Left lung (tissue), 14 donors: ENCODE measurements around the gene TAOK1. TPM values are rescaled to one million over a fixed set of nuclear protein-coding genes. Genes with fewer than 3 reads are reported as not detected.

ENCODE experiments used
- ATAC-seq: fragments of 200-7000 bp; cut with Tn5 transposase; one replicate; pipeline ENCODE4 v1.9.1; 2020; ENCODE audit warnings: moderate library complexity
- DNase-seq, 4 donors: peaks; one replicate each; pipeline ENCODE4 v3.0.0-alpha.2; 2013 to 2020
- H3K27ac ChIP-seq, 2 donors: fragments of 200-600 bp; sonication (generic) in 1 of 2; one replicate each; pipeline versions ENCODE4 v1.5.0 to v1.8.0; 2020 to 2021
- H3K27me3 ChIP-seq, 2 donors: fragments of 200-600 bp; sonication (generic) in 1 of 2; one replicate each; pipeline versions ENCODE4 v1.5.0 to v1.8.0; 2020 to 2021
- H3K36me3 ChIP-seq, 2 donors: fragments of 200-600 bp; sonication (generic) in 1 of 2; one replicate each; pipeline versions ENCODE4 v1.5.0 to v1.8.0; 2020 to 2021
- H3K4me1 ChIP-seq, 2 donors: fragments of 200-600 bp; one replicate each; pipeline ENCODE4 v1.8.0; 2021
- H3K4me3 ChIP-seq, 2 donors: fragments of 200-600 bp; sonication (generic) in 1 of 2; one replicate each; pipeline versions ENCODE4 v1.5.0 to v1.8.0; 2020 to 2021; ENCODE audit warnings: mild to moderate bottlenecking in 1 of 2
- H3K9me3 ChIP-seq, 2 donors: fragments of 200-600 bp; sonication (generic) in 1 of 2; one replicate each; pipeline versions ENCODE4 v1.5.0 to v1.8.0; 2020 to 2021
- intact Hi-C, 2 donors: fragments of 100-400 bp; cut with DNase I; formaldehyde crosslinking; loops; one replicate each; pipeline versions ENCODE4 v1.11.2 to v1.14.2; 2022
- long read RNA-seq, 12 donors: library from polyadenylated mRNA in 2 of 12; unstranded in 2 of 12; transcript quantifications; one replicate each; pipeline ENCODE4 v2.0.0 and lab custom pipeline, GENCODE V29; 2019 to 2026
- polyA plus RNA-seq, 6 donors: library from polyadenylated mRNA; unstranded; fragments of 120-200 nt; gene quantifications; one replicate each; pipeline ENCODE4 v1.2.1, GENCODE V29; 2013; ENCODE audit not compliant: insufficient read length in 6 of 6
- total RNA-seq, 2 donors: library from RNA; stranded (reverse); fragmentation: NEBNext Ultra II Directional; extraction: Animal tissue kit (Norgen Biotek cat#: 25700); gene quantifications; one replicate each; pipeline ENCODE4 v1.2.1, GENCODE V29; 2021
- TF ChIP-seq, protein P1 (sequence below), 2 donors: fragments of 200-600 bp; sonication (generic) in 1 of 2; IDR thresholded peaks; one replicate each; pipeline versions ENCODE4 v1.5.0 to v1.8.0; 2021; ENCODE audit warnings: antibody characterized with exemption in 2 of 2
- donor health status: DM: no; HTN: yes; CAD: no.
- donor health status: DM: no; HTN: no; CAD: no.

TAOK1 gene
- total RNA-seq (10 to 100 TPM; 58.5 to 66.0 TPM), polyA plus RNA-seq (10 to 100 TPM; 43.4 to 47.8 (median 45.8) TPM)
- long read RNA-seq, donor 1, partial matches to known transcripts, result 7 of 7 reads
- long read RNA-seq, donor 1, other reads (novel, unspliced or antisense), result 0 of 7 reads
- long read RNA-seq, donor 2, result 0 reads
- long read RNA-seq, donor 3, full-length matches to known transcripts, result 1 of 1 reads
- long read RNA-seq, donor 3, partial matches to known transcripts, result 0 of 1 reads
- long read RNA-seq, donor 3, other reads (novel, unspliced or antisense), result 0 of 1 reads
- long read RNA-seq, donor 4, result 0 reads
- long read RNA-seq, donor 5, partial matches to known transcripts, result 0 of 1 reads
- long read RNA-seq, donor 5, other reads (novel, unspliced or antisense), result 0 of 1 reads
- long read RNA-seq, donor 6, result 0 reads
- long read RNA-seq, donor 7, result 0 reads
- long read RNA-seq, donor 8, full-length matches to known transcripts, result 1 of 1 reads
- long read RNA-seq, donor 8, partial matches to known transcripts, result 0 of 1 reads
- long read RNA-seq, donor 8, other reads (novel, unspliced or antisense), result 0 of 1 reads
- long read RNA-seq, donor 9, result 0 reads
- long read RNA-seq, donor 10, partial matches to known transcripts, result 0 of 1 reads
- long read RNA-seq, donor 10, other reads (novel, unspliced or antisense), result 1 of 1 reads
- long read RNA-seq, donor 11, result 0 reads
- long read RNA-seq, donor 12, result 0 reads

DNA sequence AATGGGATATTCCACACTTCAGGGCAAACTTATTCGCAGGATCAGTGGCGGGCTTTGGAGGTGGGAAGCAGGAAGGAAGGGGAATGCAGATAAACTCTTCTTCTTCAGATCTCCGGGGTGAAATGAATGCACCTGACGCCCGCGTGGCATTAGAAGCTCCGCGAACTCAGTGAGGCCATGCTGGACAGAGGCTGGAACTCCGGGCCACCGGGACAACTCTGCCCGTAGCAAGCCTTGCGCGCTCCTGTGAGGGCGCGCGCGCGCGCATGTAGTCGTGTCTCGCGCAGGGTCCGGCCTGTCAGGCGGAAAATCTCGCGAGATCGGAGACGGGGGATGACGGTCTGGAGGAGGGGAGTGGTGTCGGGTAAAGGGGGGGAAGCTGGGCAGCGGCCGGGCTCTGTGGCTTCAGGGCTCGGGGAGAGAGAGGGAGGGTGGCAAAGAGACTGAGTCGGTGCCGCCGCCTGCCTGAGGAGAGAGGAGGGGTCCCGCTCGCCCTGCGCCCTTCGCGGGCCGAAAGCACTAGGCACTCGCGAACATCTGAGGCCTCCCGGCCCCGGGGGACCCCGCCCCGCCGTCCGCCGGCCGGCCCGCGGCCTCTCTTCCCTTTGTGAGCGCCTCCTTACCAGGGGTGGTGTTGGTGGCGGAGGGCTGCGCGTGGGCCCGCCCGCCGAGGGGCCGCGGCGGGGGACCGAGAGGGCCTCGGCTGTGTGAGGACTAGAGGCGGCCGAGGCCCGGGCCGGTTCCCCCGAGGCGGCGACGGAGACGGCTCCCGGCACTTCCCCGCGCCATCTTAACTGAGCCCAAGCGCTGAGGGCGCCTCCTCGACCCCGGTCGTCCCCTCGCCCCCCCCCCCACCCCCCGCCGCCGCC, at the start of gene TAOK1:
TSS of gene TAOK1 (plus strand) at position 382 of the 869 bp plus-strand sequence. CDS start 61,186 bp downstream, outside the sequence.
- ATAC-seq (peak; percentile 97), DNase-seq (peak; percentile 98 to 100 (median 100))
- Histone ChIP-seq H3K9me3 (no peaks in the 10 kb centered on the region), H3K27ac (peak within 1 kb of the TSS; percentile 96 to 97), H3K4me3 (peak within 1 kb of the TSS; percentile 90 to 94), H3K4me1 (peaks cover 8 to 34% of the 10 kb centered on the region in 2 donors), H3K36me3 (no peaks in the 10 kb centered on the region), H3K27me3 (no peaks in the 10 kb centered on the region)
- TF ChIP-seq, protein P1, sequence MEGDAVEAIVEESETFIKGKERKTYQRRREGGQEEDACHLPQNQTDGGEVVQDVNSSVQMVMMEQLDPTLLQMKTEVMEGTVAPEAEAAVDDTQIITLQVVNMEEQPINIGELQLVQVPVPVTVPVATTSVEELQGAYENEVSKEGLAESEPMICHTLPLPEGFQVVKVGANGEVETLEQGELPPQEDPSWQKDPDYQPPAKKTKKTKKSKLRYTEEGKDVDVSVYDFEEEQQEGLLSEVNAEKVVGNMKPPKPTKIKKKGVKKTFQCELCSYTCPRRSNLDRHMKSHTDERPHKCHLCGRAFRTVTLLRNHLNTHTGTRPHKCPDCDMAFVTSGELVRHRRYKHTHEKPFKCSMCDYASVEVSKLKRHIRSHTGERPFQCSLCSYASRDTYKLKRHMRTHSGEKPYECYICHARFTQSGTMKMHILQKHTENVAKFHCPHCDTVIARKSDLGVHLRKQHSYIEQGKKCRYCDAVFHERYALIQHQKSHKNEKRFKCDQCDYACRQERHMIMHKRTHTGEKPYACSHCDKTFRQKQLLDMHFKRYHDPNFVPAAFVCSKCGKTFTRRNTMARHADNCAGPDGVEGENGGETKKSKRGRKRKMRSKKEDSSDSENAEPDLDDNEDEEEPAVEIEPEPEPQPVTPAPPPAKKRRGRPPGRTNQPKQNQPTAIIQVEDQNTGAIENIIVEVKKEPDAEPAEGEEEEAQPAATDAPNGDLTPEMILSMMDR (IDR thresholded peaks at IDR 0.05), result no peak
- intact Hi-C loops, result no loop called here

DNA sequence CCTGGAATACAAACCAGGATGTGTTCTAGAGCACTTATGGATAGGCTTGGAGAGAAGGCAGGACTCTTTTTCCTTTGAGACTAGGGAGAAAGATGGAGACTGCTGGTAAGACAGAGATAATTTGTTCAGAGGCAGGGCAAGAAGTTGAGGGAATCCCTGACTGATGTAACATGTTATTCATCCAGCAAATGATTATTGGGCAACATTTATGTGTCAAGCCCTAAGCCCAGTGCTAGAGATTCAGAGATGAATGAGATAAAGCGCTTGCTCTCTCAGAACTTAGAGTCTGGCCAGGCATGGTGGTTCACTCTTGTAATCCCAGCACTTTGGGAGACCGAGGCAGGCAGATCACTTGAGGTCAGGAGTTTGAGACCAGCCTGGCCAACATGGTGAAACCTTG, 48.4 kb upstream of the TAOK1 start:
- no peaks in the 10 kb centered on the region for H3K9me3 ChIP-seq
- H3K27ac ChIP-seq, result no peak overlapping the region
- intact Hi-C loops, result no loop called here
- TF ChIP-seq, protein P1 (IDR thresholded peaks at IDR 0.05), result no peak
- no peaks in the 10 kb centered on the region for H3K27me3 ChIP-seq
- ATAC-seq (no peak), DNase-seq (no peak)
- no peaks in the 10 kb centered on the region for H3K36me3 ChIP-seq
- H3K4me3 ChIP-seq, result no peak overlapping the region
- H3K4me1 ChIP-seq, result no peaks in the 10 kb centered on the region

DNA sequence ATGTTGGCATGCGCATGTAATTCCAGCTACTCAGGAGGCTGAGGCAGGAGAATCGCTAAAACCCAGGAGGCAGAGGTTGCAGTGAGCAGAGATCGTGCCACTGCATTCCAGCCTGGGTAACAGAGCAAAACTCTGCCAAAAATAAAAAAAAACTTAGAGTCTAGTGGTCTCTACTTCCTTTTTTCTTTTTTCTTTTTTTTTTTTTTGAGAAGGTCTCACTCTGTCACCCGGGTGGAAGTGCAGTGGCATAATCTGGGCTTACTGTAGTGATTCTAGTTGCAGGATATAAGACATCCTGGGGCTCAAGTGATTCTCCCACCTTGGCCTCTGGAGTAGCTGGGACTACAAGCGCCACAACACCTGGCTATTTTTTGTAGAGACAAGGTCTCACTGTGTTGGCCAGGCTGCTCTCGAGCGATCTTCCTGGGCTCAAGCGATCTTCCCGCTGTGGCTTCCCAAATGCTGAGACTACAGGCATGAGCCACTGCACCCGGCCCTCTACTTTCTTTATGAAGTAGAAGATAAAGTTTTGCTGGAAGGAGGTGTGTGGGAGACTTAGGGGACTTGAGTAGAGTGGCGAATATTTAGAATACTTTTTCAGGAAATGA, 47.9 kb upstream of the TAOK1 start:
- H3K27me3 ChIP-seq, result no peaks in the 10 kb centered on the region
- DNase-seq (no peak), ATAC-seq (no peak)
- H3K36me3 ChIP-seq, result no peaks in the 10 kb centered on the region
- H3K27ac ChIP-seq, result no peak overlapping the region
- intact Hi-C loops, result no loop called here
- H3K4me1 ChIP-seq, result no peaks in the 10 kb centered on the region
- H3K4me3 ChIP-seq, result no peak overlapping the region
- TF ChIP-seq, protein P1 (IDR thresholded peaks at IDR 0.05), result no peak
- no peaks in the 10 kb centered on the region for H3K9me3 ChIP-seq

DNA sequence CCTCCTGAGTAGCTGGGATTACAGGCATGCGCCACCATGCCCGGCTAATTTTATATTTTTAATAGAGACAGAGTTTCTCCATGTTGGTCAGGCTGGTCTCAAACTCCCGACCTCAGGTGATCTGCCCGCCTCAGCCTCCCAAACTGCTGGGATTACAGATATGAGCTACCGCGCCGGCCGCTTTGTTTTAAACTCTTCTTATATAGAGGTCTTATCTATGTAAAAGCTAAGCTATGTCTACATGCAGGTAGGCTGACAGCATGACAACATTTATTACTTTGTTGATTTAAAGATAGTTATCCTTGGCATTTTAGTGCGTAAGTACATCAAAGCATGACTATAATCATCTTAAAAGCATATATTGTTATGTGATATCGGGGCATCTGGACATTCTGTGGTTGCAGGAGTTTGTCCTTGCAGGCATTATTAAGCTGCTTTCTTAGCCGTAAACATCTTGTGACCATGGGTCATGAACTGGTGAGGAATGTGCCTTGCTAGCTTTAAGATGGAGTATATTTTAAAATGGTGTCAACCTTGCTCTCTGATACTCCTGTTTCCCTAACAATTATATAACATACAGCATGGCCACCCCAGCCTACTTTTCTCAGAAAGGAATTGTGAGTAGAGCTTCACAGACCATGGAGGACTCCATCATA, 45.8 kb upstream of the TAOK1 start:
- DNase-seq (no peak), ATAC-seq (no peak)
- no peaks in the 10 kb centered on the region for H3K4me1 ChIP-seq
- TF ChIP-seq, protein P1 (IDR thresholded peaks at IDR 0.05), result no peak
- H3K27me3 ChIP-seq, result no peaks in the 10 kb centered on the region
- H3K27ac ChIP-seq, result no peak overlapping the region
- no peaks in the 10 kb centered on the region for H3K36me3 ChIP-seq
- H3K4me3 ChIP-seq, result no peak overlapping the region
- intact Hi-C loops, result no loop called here
- H3K9me3 ChIP-seq, result no peaks in the 10 kb centered on the region
